ENCODE data around the gene SCML2. TPM values are rescaled to one million over a fixed set of nuclear protein-coding genes. Genes with fewer than 3 reads are reported as not detected.

SCML2 gene
- total and polyA plus RNA-seq, 2 of the 13 experiments (the other 11 are each of a cell fraction or from before 2014, with no cell fraction given): 5.1 to 7.6 TPM

DNA sequence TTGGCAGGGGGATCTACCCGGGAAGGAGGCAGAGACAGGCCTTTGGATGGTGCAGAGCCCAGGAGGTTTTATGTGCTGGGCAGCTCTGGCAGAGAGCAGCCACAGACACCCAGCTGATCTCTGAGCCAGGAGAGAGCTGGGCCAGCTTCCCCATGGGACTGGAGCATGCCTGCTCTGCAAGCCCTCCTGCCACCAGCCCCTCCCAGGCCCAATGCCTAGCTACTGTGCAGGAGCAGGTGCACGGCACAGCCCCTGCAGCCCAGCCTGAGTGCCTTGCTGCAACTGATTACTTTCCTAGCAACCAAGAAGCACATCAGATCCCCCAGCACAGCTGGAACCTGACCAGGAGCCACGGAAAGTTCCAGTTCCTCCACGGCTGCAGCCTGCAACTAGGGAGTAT lies 76.0 kb downstream of the SCML2 start:
- no peaks in the 10 kb centered on the region for H3K9me3 ChIP-seq (ENCODE audit: low read length)
- no peak for DNase-seq (ENCODE audit: low spot score)
- H3K27me3 ChIP-seq (ENCODE audit: control insufficient read depth in 1 of 2, insufficient read depth in 2 of 2, low read length in 2 of 2): no peaks in the 10 kb centered on the region
- no peak overlapping the region for H3K9ac ChIP-seq (ENCODE audit: insufficient read depth, low read depth, low read length)
- no CpG with 5 or more reads among the region's 4 CpGs for WGBS (ENCODE audit: low lambda C conversion rate)
- H3K4me1 ChIP-seq (ENCODE audit: insufficient read depth, low read length): no peaks in the 10 kb centered on the region
- H3K36me3 ChIP-seq (replicated peaks in 1 of 2; ENCODE audit: control insufficient read depth in 1 of 2, insufficient read depth in 2 of 2, low read length in 2 of 2): no peaks in the 10 kb centered on the region
- ATAC-seq: no peak
- no peak for TF ChIP-seq SRY (CRISPR knock-in tag; IDR thresholded peaks at IDR 0.05)
- TF ChIP-seq, protein P1, sequence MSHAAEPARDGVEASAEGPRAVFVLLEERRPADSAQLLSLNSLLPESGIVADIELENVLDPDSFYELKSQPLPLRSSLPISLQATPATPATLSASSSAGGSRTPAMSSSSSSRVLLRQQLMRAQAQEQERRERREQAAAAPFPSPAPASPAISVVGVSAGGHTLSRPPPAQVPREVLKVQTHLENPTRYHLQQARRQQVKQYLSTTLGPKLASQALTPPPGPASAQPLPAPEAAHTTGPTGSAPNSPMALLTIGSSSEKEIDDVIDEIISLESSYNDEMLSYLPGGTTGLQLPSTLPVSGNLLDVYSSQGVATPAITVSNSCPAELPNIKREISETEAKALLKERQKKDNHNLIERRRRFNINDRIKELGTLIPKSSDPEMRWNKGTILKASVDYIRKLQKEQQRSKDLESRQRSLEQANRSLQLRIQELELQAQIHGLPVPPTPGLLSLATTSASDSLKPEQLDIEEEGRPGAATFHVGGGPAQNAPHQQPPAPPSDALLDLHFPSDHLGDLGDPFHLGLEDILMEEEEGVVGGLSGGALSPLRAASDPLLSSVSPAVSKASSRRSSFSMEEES (CRISPR knock-in tag; IDR thresholded peaks at IDR 0.05): no peak
- intact Hi-C loops (cut with micrococcal nuclease; ENCODE audit: unreplicated experiment) (no loop called here), in situ Hi-C loops (cut with HindIII; ENCODE audit: extremely low pct_ligation_motif_present, low pct_unique_long_range_greater_than_20kb) (no loop called here)
- no peak overlapping the region for H3K27ac ChIP-seq (ENCODE audit: extremely low read length, insufficient read depth, low read length)
- no peaks in the 10 kb centered on the region for H3K79me2 ChIP-seq (ENCODE audit: insufficient read depth, low read length)
- no peak overlapping the region for H2AFZ ChIP-seq (ENCODE audit: low read length)
- no peak overlapping the region for H3K4me2 ChIP-seq (ENCODE audit: low read depth, low read length)
- H4K20me1 ChIP-seq (ENCODE audit: insufficient read depth, low read length): no peaks in the 10 kb centered on the region
- H3K4me3 ChIP-seq (replicated peaks in 1 of 3; ENCODE audit: insufficient read depth in 1 of 3, low read depth in 2 of 3, low read length in 3 of 3): no peak overlapping the region
- ChIA-PET CTCF (ENCODE audit: low intra/inter-chr PET ratio, low total read pairs) (no interaction called here), POLR2A (no interaction called here)
- no peak for FAIRE-seq
- BruUV-seq (replicated peaks): no TSS peak

DNA sequence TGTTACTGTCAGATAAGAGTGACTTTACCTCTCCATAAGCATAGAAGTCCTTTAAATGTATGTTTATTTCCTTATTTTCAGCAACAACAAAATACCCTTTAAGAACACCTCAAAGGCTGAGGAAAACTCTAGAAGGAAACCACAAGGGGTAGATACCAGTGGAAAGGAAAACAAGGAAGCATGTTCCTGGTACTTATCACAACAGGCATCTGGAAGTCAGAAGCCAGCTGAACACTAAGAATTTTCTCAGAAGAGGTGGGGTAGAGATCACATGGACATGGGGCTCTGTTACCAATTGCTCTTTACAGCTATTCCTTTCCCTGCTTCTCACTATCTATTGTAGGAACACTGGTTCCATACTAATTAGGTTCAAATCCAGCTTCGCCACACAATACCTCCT lies 82.3 kb downstream of the SCML2 start:
- no peaks in the 10 kb centered on the region for H4K20me1 ChIP-seq (ENCODE audit: insufficient read depth, low read length)
- no peaks in the 10 kb centered on the region for H3K27me3 ChIP-seq (ENCODE audit: control insufficient read depth in 1 of 2, insufficient read depth in 2 of 2, low read length in 2 of 2)
- H3K36me3 ChIP-seq (replicated peaks in 1 of 2; ENCODE audit: control insufficient read depth in 1 of 2, insufficient read depth in 2 of 2, low read length in 2 of 2): no peaks in the 10 kb centered on the region
- no TSS peak for BruUV-seq (replicated peaks)
- POLR2A ChIA-PET: no interaction called here
- in situ Hi-C loops (cut with HindIII; ENCODE audit: extremely low pct_ligation_motif_present, low pct_unique_long_range_greater_than_20kb): no loop called here
- no peaks in the 10 kb centered on the region for H3K79me2 ChIP-seq (ENCODE audit: insufficient read depth, low read length)
- ATAC-seq (no peak), DNase-seq (ENCODE audit: low spot score) (no peak), FAIRE-seq (no peak)
- no peak overlapping the region for H3K9ac ChIP-seq (ENCODE audit: insufficient read depth, low read depth, low read length)
- H3K27ac ChIP-seq (ENCODE audit: extremely low read length, insufficient read depth, low read length): no peak overlapping the region
- no peak overlapping the region for H3K4me3 ChIP-seq (replicated peaks in 1 of 3; ENCODE audit: insufficient read depth in 1 of 3, low read depth in 2 of 3, low read length in 3 of 3)
- 100% methylated on average over 1 of the region's 1 CpG for WGBS (ENCODE audit: low lambda C conversion rate)
- CTCF ChIA-PET (ENCODE audit: low intra/inter-chr PET ratio, low total read pairs): no interaction called here
- intact Hi-C loops (cut with micrococcal nuclease; ENCODE audit: unreplicated experiment): no loop called here
- no peak overlapping the region for H3K4me2 ChIP-seq (ENCODE audit: low read depth, low read length)
- TF ChIP-seq NPAS2 (CRISPR knock-in tag; IDR thresholded peaks at IDR 0.05; ENCODE audit: borderline replicate concordance): no peak
- H3K4me1 ChIP-seq (ENCODE audit: insufficient read depth, low read length): no peaks in the 10 kb centered on the region
- H2AFZ ChIP-seq (ENCODE audit: low read length): no peak overlapping the region
- H3K9me3 ChIP-seq (ENCODE audit: low read length): no peaks in the 10 kb centered on the region

All from HepG2 (cell line).